GM12878 (cell line): ENCODE results near the gene CRAMP1. TPM values are rescaled to one million over a fixed set of nuclear protein-coding genes. Genes with fewer than 3 reads are reported as not detected.

Experiments
- ATAC-seq: fragments of 200-7000 bp; cut with Tn5 transposase; 3 replicates; pipeline ENCODE4 v1.9.1; 2020; ENCODE audit warnings: mild to moderate bottlenecking, moderate library complexity
- BruUV-seq: library from RNA; stranded (reverse); fragments of 400-500 nt; replicated peaks from 2 replicates; lab custom pipeline; 2021; lab: Mats Ljungman, UMichigan
- CTCF ChIA-PET: fragments of 300-600 bp; sonication (Branson Sonifier 250); formaldehyde crosslinking; extraction: SDS; loops from one replicate; lab custom pipeline; 2021; ENCODE audit warnings: inconsistent platforms; lab: Yijun Ruan, JAX
- POLR2A ChIA-PET: fragments of 350-600 bp; formaldehyde crosslinking; extraction: SDS; loops from one replicate; lab custom pipeline; 2021; ENCODE audit warnings: inconsistent platforms; lab: Charles Lee
- RAD21 ChIA-PET: fragments of 300-600 bp; sonication (Branson Sonifier 250); formaldehyde crosslinking; loops from one replicate; lab custom pipeline; 2023; ENCODE audit warnings: antibody characterized with exemption; ENCODE audit not compliant: unreplicated experiment; lab: Charles Lee
- SMC1A ChIA-PET: fragments of 300-600 bp; sonication (Branson Sonifier 250); formaldehyde crosslinking; loops from one replicate; lab custom pipeline; 2023; ENCODE audit not compliant: unreplicated experiment, uncharacterized antibody; lab: Charles Lee
- DNase-seq: peaks from one replicate; pipeline ENCODE4 v3.0.0-alpha.2; 2011; ENCODE audit warnings: low read depth, low spot score
- FAIRE-seq: peaks from 3 replicates; lab custom pipeline; 2011; peaks lifted over from hg19 to GRCh38; lab: Jason Lieb, UNC
- H2AFZ ChIP-seq: 2 replicates; pipeline ENCODE4 v1.6.0; 2011; ENCODE audit warnings: low read depth, low read length, control low read depth; ENCODE audit not compliant: control insufficient read depth
- H3K27ac ChIP-seq: 2 replicates; pipeline ENCODE4 v1.5.1; 2011; ENCODE audit warnings: control low read depth; ENCODE audit not compliant: control insufficient read depth, insufficient read depth
- H3K27me3 ChIP-seq, 2 experiments: replicated peaks in 1 of 2; 2 replicates each; pipeline versions ENCODE4 v1.6.0 to v1.6.1; 2011; ENCODE audit warnings: low read length in 1 of 2; ENCODE audit not compliant: control insufficient read depth in 2 of 2, insufficient read depth in 2 of 2
- H3K36me3 ChIP-seq, 2 experiments: 2 replicates each; pipeline ENCODE4 v1.5.1; 2011; ENCODE audit warnings: low read length in 1 of 2; ENCODE audit not compliant: control insufficient read depth in 2 of 2, insufficient read depth in 2 of 2
- H3K4me1 ChIP-seq: 2 replicates; pipeline ENCODE4 v1.6.1; 2011; ENCODE audit warnings: mild to moderate bottlenecking, low read length, moderate library complexity, mixed read lengths; ENCODE audit not compliant: control insufficient read depth, insufficient read depth
- H3K4me2 ChIP-seq: 2 replicates; pipeline ENCODE4 v1.6.0; 2011; ENCODE audit warnings: control low read depth; ENCODE audit not compliant: control insufficient read depth, insufficient read depth
- H3K4me3 ChIP-seq: fragments of 200-600 bp; sonication (generic); 2 replicates; pipeline ENCODE4 v1.5.1; 2016
- H3K79me2 ChIP-seq: 2 replicates; pipeline ENCODE4 v1.6.0; 2011; ENCODE audit warnings: low read length; ENCODE audit not compliant: control insufficient read depth, insufficient read depth
- H3K9ac ChIP-seq: 2 replicates; pipeline ENCODE4 v1.8.0; 2011; ENCODE audit warnings: low read length, control low read depth, mixed read lengths; ENCODE audit not compliant: control insufficient read depth, insufficient read depth
- H3K9me3 ChIP-seq: replicated peaks from 3 replicates; pipeline ENCODE4 v1.5.1; 2011; ENCODE audit warnings: mild to moderate bottlenecking, low read length; ENCODE audit not compliant: control insufficient read depth, insufficient read depth
- H4K20me1 ChIP-seq: 2 replicates; pipeline ENCODE4 v1.6.0; 2011; ENCODE audit not compliant: control insufficient read depth, insufficient read depth
- CEBPZ ChIP-seq: fragments of 150-350 bp; IDR thresholded peaks from 2 replicates; pipeline ENCODE4 v1.6.1; 2016; ENCODE audit warnings: low read depth, low read length
- CHD2 ChIP-seq: IDR thresholded peaks from 2 replicates; pipeline ENCODE4 v1.6.1; 2011; ENCODE audit warnings: low read depth, low read length, improper control_type of control experiment, borderline replicate concordance
- CREM ChIP-seq: IDR thresholded peaks from 2 replicates; pipeline ENCODE4 v1.6.1; 2014; ENCODE audit warnings: antibody characterized with exemption, low read depth
- EED ChIP-seq: sonication (generic); IDR thresholded peaks from 2 replicates; pipeline ENCODE4 v1.6.1; 2016; ENCODE audit warnings: antibody characterized with exemption, low read depth
- MXI1 ChIP-seq: fragments of 150-350 bp; IDR thresholded peaks from 2 replicates; pipeline ENCODE4 v1.6.1; 2011; ENCODE audit warnings: low read depth, mild to moderate bottlenecking, inconsistent platforms, low read length, improper control_type of control experiment
- NKRF ChIP-seq: fragments of 450-650 bp; conservative IDR thresholded peaks from 2 replicates; pipeline ENCODE4 v1.6.1; 2017; ENCODE audit warnings: mild to moderate bottlenecking, moderate library complexity
- NR2F1 ChIP-seq: fragments of 450-650 bp; conservative IDR thresholded peaks from 2 replicates; pipeline ENCODE4 v1.6.1; 2017; ENCODE audit warnings: mild to moderate bottlenecking
- PKNOX1 ChIP-seq: fragments of 450-650 bp; IDR thresholded peaks from 2 replicates; pipeline ENCODE4 v1.6.1; 2016; ENCODE audit warnings: mild to moderate bottlenecking
- RB1 ChIP-seq: fragments of 450-650 bp; formaldehyde crosslinking; IDR thresholded peaks from 2 replicates; pipeline ENCODE4 v1.6.1; 2017; ENCODE audit warnings: mild to moderate bottlenecking, borderline replicate concordance
- RFX5 ChIP-seq: IDR thresholded peaks from 2 replicates; pipeline ENCODE4 v1.6.1; 2011; ENCODE audit warnings: low read depth, low read length, improper control_type of control experiment
- SIX5 ChIP-seq: IDR thresholded peaks from 2 replicates; pipeline ENCODE4 v1.6.1; 2011; ENCODE audit warnings: mild to moderate bottlenecking, low read depth, low read length, moderate library complexity; ENCODE audit not compliant: severe bottlenecking
- SP1 ChIP-seq: IDR thresholded peaks from one replicate; pipeline ENCODE4 v1.6.1; 2011; ENCODE audit warnings: low read depth, low read length
- SPI1 ChIP-seq: IDR thresholded peaks from 2 replicates; pipeline ENCODE4 v1.6.1; 2011; ENCODE audit warnings: low read depth, mild to moderate bottlenecking, low read length, moderate library complexity, borderline replicate concordance; ENCODE audit not compliant: insufficient read depth
- USF1 ChIP-seq: IDR thresholded peaks from 2 replicates; pipeline ENCODE4 v1.6.1; 2011; ENCODE audit warnings: borderline replicate concordance, low read depth, mild to moderate bottlenecking, moderate library complexity, mixed read lengths, low read length; ENCODE audit not compliant: insufficient read depth; ENCODE audit errors: extremely low read length
- YY1 ChIP-seq: IDR thresholded peaks from 2 replicates; pipeline ENCODE4 v1.6.1; 2011; ENCODE audit warnings: low read depth, mild to moderate bottlenecking, low read length
- WGBS: methylation state at CpG from one replicate; pipeline ENCODE4 v1.1.6; 2016; ENCODE audit warnings: low lambda C conversion rate; ENCODE audit not compliant: insufficient replicate concordance, insufficient coverage; ENCODE audit errors: missing lambda C conversion rate; 5-methylcytosine and 5-hydroxymethylcytosine counted together
- in situ Hi-C: fragments of 300-500 bp; cut with MboI; formaldehyde crosslinking; loops from 9 replicates; pipeline ENCODE4 v1.14.3; 2018; ENCODE audit warnings: mixed read lengths
- intact Hi-C: fragments of 100-400 bp; cut with micrococcal nuclease; formaldehyde crosslinking; loops from one replicate; pipeline ENCODE4 v1.14.2; 2022; ENCODE audit not compliant: unreplicated experiment
- polyA plus RNA-seq, 11 experiments: library from polyadenylated mRNA; depleted of rRNA in 4 of 11; unstranded in 6 of 11; stranded (reverse) in 5 of 11; fragments of >200 nt; fragmentation: Nextera tagmentation in 4 of 11; fragmentation: Illumina TruSeq in 1 of 11; extraction: Ambion mirVana in 4 of 11; extraction: Trizol in 1 of 11; gene quantifications; 1 replicate in 1 of 11; 2 replicates in 10 of 11; pipeline versions ENCODE4 v1.2.1 to v1.2.3, GENCODE V29; 2011 to 2016; ENCODE audit warnings: inconsistent platforms in 2 of 11, missing spikeins in 2 of 11, low read depth in 1 of 11
- total RNA-seq, 4 experiments: library from RNA; depleted of rRNA in 3 of 4; stranded (reverse); fragments of >200 nt in 3 of 4; fragmentation: Illumina TruSeq in 1 of 4; extraction: Trizol in 1 of 4; gene quantifications; 2 replicates each; pipeline versions ENCODE4 v1.2.1 to v1.2.3, GENCODE V29; 2013 to 2021

CRAMP1 gene
- total and polyA plus RNA-seq, 10 of the 15 experiments (the other 5 are each of a cell fraction or from before 2014, with no cell fraction given), result 0.37 to 9.8 (median 3.9) TPM

GRCh38 chr16:1677942-1678499 lies 65.9 kb downstream of the CRAMP1 start, which contains the start of gene JPT2:
Gene JPT2 (plus strand): TSS chr16:1678279. CDS start chr16:1678313, 34 bp downstream.
- Histone ChIP-seq H3K4me3 (peak within 1 kb of the TSS; percentile 75), H4K20me1 (no peaks in the 10 kb centered on the region), H3K4me2 (peak within 1 kb of the TSS; percentile 92), H3K9ac (peak within 1 kb of the TSS; percentile 90), H3K27ac (peak within 1 kb of the TSS; percentile 76), H3K79me2 (peaks cover 36% of the 10 kb centered on the region), H3K36me3 (peaks cover 3 to 10% of the 10 kb centered on the region in 2 experiments; a peak in 3 of 4 replicates), H2AFZ (peak within 1 kb of the TSS; percentile 38; the same call in 1 of the 2 replicates), H3K27me3 (no peaks in the 10 kb centered on the region), H3K9me3 (no peaks in the 10 kb centered on the region), H3K4me1 (no peaks in the 10 kb centered on the region; the same call in 1 of the 2 replicates)
- DNase-seq (peak; percentile 84), FAIRE-seq (peak; percentile 92), ATAC-seq (peak; percentile 99)
- POLR2A ChIA-PET, result interaction anchor here (0.5 to 2.0 kb wide), 9 partner anchors 28 to 477 kb away, joined by 3 to 15 read pairs (median 5); partner anchors contain the start of genes IFT140, MAPK8IP3, NUBP2 and SPSB3
- SMC1A ChIA-PET, result interaction anchor here (1.1 kb wide), 1 partner anchor 26 kb away, joined by 3 read pairs; no protein-coding TSS in a partner anchor
- 1% methylated on average over 50 of the region's 79 CpGs for WGBS
- in situ Hi-C loops, result no loop called here
- CTCF ChIA-PET, result interaction anchor here (0.6 to 1.8 kb wide), 7 partner anchors 25 to 250 kb away, joined by 3 to 14 read pairs (median 4); partner anchors contain the start of genes MAPK8IP3, NUBP2 and SPSB3
- BruUV-seq, result no TSS peak
- RAD21 ChIA-PET, result interaction anchor here (0.7 to 1.7 kb wide), 8 partner anchors 28 to 249 kb away, joined by 3 to 15 read pairs (median 3); partner anchors contain the start of genes EME2, MAPK8IP3, MRPS34 and NUBP2
- intact Hi-C loops, result loop anchor here (1.0 to 5.0 kb wide), 2 partner anchors 28 to 66 kb away; partner anchors contain the start of genes CRAMP1, IFT140 and MAPK8IP3
- TF ChIP-seq PKNOX1, result peak; percentile 99
- peak; percentile 88 for TF ChIP-seq CEBPZ
- TF ChIP-seq CHD2, result peak; percentile 95
- TF ChIP-seq RB1, result peak; percentile 75
- TF ChIP-seq YY1, result peak; percentile 69
- TF ChIP-seq CREM, result peak; percentile 73
- peak; percentile 35; the same call in 1 of the 2 replicates for TF ChIP-seq MXI1
- peak; percentile 50 for TF ChIP-seq USF1
- no peak for TF ChIP-seq EED
- TF ChIP-seq SPI1, result peak; percentile 3; the same call in 1 of the 2 replicates
- TF ChIP-seq NKRF, result 0 out of 2 replicates have a peak, but pooled peaks have one; percentile 36
- peak; percentile 98 for TF ChIP-seq SP1
- TF ChIP-seq RFX5, result peak; percentile 23; the same call in 1 of the 2 replicates
- TF ChIP-seq NR2F1, result peak; percentile 18; the same call in 1 of the 2 replicates
- TF ChIP-seq SIX5, result no peak
